Esophagus squamous epithelium (tissue), 5 donors: ENCODE data around the gene CDC25B. TPM values are rescaled to one million over a fixed set of nuclear protein-coding genes. Genes with fewer than 3 reads are reported as not detected.

Source experiments
- DNase-seq: peaks from one replicate; lab custom pipeline; 2025; lab: John Stamatoyannopoulos, UW
- H3K27ac ChIP-seq, 4 donors: fragments of 200-600 bp; sonication (generic); one replicate each; pipeline ENCODE4 v1.5.1; 2016 to 2019; ENCODE audit warnings: mild to moderate bottlenecking in 1 of 4
- H3K27me3 ChIP-seq, 4 donors: fragments of 200-600 bp; sonication (generic); 1 replicate in 3 of 4; 2 replicates in 1 of 4; pipeline versions ENCODE4 v1.5.1 to v1.6.0; 2017 to 2021; ENCODE audit warnings: antibody characterized with exemption in 1 of 4
- H3K36me3 ChIP-seq, 3 donors: fragments of 200-600 bp; sonication (generic); one replicate each; pipeline ENCODE4 v1.5.1; 2016 to 2019
- H3K4me1 ChIP-seq, 3 donors: fragments of 200-600 bp; sonication (generic); one replicate each; pipeline ENCODE4 v1.5.1; 2017 to 2019
- H3K4me3 ChIP-seq, 4 donors: fragments of 200-600 bp; sonication (generic); 1 replicate in 3 of 4; 2 replicates in 1 of 4; pipeline ENCODE4 v1.5.1; 2016 to 2019; ENCODE audit warnings: mild to moderate bottlenecking in 2 of 4, moderate library complexity in 1 of 4
- H3K9me3 ChIP-seq, 3 donors: fragments of 200-600 bp; sonication (generic); one replicate each; pipeline ENCODE4 v1.5.1; 2016 to 2019
- POLR2A ChIP-seq, 4 donors: fragments of 450-650 bp; IDR thresholded peaks; one replicate each; pipeline ENCODE4 v1.6.1; 2017; ENCODE audit warnings: antibody characterized with exemption in 4 of 4, mild to moderate bottlenecking in 4 of 4, moderate library complexity in 3 of 4
- WGBS, 2 donors: methylation state at CpG; one replicate each; pipeline ENCODE4 v1.1.5; 2018; 5-methylcytosine and 5-hydroxymethylcytosine counted together
- intact Hi-C: fragments of 100-400 bp; cut with DNase I; formaldehyde crosslinking; loops from one replicate; pipeline ENCODE4 v1.15.0; 2022
- total RNA-seq, 4 donors: library from RNA; depleted of rRNA; stranded (reverse); fragments of >200 nt; gene quantifications; one replicate each; pipeline ENCODE4 v1.1.0, GENCODE V29; 2016
- TF ChIP-seq, protein P1 (sequence below), 6 experiments: fragments of 450-650 bp in 4 of 6; fragments of 200-600 bp in 2 of 6; sonication (generic) in 2 of 6; IDR thresholded peaks; one replicate each; pipeline ENCODE4 v1.5.1; 2016 to 2019; ENCODE audit warnings: antibody characterized with exemption in 6 of 6, mild to moderate bottlenecking in 4 of 6, moderate library complexity in 4 of 6
- donor health status: DM: yes; HTN: yes; CAD: no.

Gene CDC25B
- total RNA-seq, 4 donors from 2014 or later: 15.6 to 26.2 (median 18.1) TPM

DNA sequence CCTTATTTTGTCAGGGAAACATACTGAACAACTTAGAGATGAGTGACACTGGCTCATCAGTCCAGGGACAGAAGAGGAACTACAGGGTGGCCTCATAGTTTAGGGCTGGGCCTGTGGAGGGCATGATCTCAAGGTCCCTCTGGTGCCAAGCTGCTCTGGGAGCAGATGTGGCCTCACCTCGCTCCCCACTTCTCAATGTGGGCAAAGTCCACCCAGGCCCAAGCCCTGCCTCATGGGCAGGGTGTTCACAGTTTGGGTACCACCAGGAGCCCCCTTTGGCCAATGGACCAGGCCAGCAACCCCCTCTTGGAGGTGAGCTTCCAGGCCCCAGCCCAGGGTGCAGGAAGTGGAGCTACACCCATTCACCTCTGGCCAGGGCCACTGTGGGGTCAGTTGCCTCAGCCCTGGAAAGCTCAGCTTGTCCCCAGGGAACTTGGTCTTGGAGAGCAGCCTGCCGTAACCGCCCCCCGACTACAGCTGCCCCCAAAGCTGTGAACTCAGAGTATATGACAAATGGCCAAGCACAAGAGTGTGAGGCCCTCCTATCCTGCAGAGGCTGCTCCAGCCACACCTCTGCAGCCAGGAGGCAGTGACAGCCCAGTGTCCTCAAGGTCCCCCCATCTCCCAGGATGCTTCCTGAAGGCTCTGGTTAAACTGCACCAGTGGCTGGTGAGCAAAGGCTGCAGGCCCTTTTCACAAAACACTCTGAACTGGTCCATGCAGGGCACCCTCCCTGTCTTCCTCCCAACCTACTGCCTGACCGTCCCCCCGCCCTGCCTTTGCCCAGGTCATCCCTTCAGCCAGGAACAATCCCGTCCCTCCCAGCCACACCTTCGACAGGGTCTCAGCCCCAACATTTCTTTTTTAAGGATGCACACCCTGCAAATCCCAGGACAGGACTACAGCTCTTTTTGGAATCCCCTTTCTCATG, 32.2 kb upstream of the CDC25B start:
- no peak for DNase-seq
- TF ChIP-seq POLR2A (IDR thresholded peaks at IDR 0.05): no peak
- TF ChIP-seq, protein P1, sequence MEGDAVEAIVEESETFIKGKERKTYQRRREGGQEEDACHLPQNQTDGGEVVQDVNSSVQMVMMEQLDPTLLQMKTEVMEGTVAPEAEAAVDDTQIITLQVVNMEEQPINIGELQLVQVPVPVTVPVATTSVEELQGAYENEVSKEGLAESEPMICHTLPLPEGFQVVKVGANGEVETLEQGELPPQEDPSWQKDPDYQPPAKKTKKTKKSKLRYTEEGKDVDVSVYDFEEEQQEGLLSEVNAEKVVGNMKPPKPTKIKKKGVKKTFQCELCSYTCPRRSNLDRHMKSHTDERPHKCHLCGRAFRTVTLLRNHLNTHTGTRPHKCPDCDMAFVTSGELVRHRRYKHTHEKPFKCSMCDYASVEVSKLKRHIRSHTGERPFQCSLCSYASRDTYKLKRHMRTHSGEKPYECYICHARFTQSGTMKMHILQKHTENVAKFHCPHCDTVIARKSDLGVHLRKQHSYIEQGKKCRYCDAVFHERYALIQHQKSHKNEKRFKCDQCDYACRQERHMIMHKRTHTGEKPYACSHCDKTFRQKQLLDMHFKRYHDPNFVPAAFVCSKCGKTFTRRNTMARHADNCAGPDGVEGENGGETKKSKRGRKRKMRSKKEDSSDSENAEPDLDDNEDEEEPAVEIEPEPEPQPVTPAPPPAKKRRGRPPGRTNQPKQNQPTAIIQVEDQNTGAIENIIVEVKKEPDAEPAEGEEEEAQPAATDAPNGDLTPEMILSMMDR (IDR thresholded peaks at IDR 0.05): no peak
- Histone ChIP-seq H3K9me3 (no peaks in the 10 kb centered on the region), H3K4me1 (peaks cover 18 to 75% (median 43%) of the 10 kb centered on the region in 3 donors), H3K27ac (peak overlapping the region in 3 of 4 donors; percentile 49 to 96 (median 93)), H3K4me3 (no peak overlapping the region), H3K36me3 (peaks cover 0 to 1% (median 0%) of the 10 kb centered on the region in 3 donors), H3K27me3 (no peaks in the 10 kb centered on the region)
- 83 to 84% methylated on average over 3 to 4 of the region's 8 CpGs for WGBS, 2 donors
- intact Hi-C loops: no loop called here

GRCh38 chr20:3764659-3765058, 31.5 kb upstream of the CDC25B start:
- Histone ChIP-seq H3K4me1 (peaks cover 21 to 79% (median 49%) of the 10 kb centered on the region in 3 donors), H3K27me3 (no peaks in the 10 kb centered on the region), H3K36me3 (no peaks in the 10 kb centered on the region), H3K27ac (peak overlapping the region in 3 of 4 donors; percentile 49 to 96 (median 93)), H3K4me3 (no peak overlapping the region), H3K9me3 (no peaks in the 10 kb centered on the region)
- intact Hi-C loops: no loop called here
- TF ChIP-seq POLR2A (IDR thresholded peaks at IDR 0.05): no peak
- TF ChIP-seq, protein P1 (IDR thresholded peaks at IDR 0.05): no peak
- whole genome bisulfite sequencing, 2 donors: 89 to 90% methylated on average over 2 to 3 of the region's 3 CpGs
- no peak for DNase-seq

DNA sequence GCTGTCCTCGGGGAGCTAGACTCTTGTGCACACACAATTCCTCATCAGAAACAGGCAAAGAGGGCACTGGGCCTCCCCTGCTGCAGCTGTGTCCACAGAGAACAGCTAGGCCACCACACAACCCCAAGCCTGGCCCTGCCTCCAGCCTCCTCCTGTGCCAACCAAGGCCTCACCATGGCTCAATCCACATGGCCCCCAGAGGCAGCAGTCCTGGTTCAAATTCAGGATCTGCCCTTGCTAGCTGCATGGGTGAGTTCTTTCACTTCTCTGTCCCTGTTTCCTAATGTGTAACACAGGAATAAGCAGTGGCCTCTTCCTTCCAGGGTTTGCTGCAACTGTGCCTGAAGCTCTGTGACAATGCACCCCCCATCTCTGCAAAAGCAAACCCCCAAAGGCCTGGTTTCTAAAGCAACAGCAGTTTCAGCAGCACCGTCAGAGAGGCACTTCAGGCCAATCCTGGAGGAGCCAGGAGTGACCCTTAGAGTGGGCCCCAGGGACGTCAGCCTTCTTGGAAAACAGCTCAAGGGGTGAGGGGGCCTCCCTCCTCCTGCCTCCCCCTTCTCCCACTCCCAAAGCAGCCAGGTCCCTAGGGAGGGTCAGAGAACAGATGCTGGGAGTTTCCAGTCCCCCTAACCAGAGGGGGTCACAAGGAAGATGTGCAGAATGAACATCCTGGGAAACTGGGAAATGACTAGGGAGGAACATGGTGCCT, 30.8 kb upstream of the CDC25B start:
- Histone ChIP-seq H3K27ac (peak overlapping the region in 3 of 4 donors; percentile 54 to 96 (median 93)), H3K27me3 (no peaks in the 10 kb centered on the region), H3K4me1 (peaks cover 21 to 77% (median 54%) of the 10 kb centered on the region in 3 donors), H3K36me3 (no peaks in the 10 kb centered on the region), H3K4me3 (peak overlapping the region in 1 of 4 donors; percentile 70), H3K9me3 (no peaks in the 10 kb centered on the region)
- no peak for DNase-seq
- intact Hi-C loops: no loop called here
- TF ChIP-seq POLR2A (IDR thresholded peaks at IDR 0.05): no peak
- TF ChIP-seq, protein P1 (IDR thresholded peaks at IDR 0.05): no peak
- 38 to 60% methylated on average over 1 of the region's 3 CpGs for WGBS, 2 donors

GRCh38 chr20:3766422-3767109, 29.5 kb upstream of the CDC25B start:
- peak overlapping the region; percentile 10 to 96 (median 74) for H3K27ac ChIP-seq
- TF ChIP-seq POLR2A (IDR thresholded peaks at IDR 0.05): no peak
- TF ChIP-seq, protein P1 (IDR thresholded peaks at IDR 0.05): no peak
- intact Hi-C loops: no loop called here

More at GRCh38 chr20:3766422-3767109, 29.5 kb upstream of the CDC25B start:
- no peaks in the 10 kb centered on the region for H3K27me3 ChIP-seq
- no peak for DNase-seq
- no peaks in the 10 kb centered on the region for H3K9me3 ChIP-seq
- peaks cover 21 to 69% (median 51%) of the 10 kb centered on the region in 3 donors for H3K4me1 ChIP-seq
- WGBS, 2 donors: 9 to 20% methylated on average over 4 to 8 of the region's 9 CpGs
- H3K36me3 ChIP-seq: no peaks in the 10 kb centered on the region
- peak overlapping the region; percentile 52 to 75 (median 68) for H3K4me3 ChIP-seq
